Measurements from ENCODE around the gene ZGRF1.

ZGRF1 gene

GRCh38 chr4:112510291-112511092 is 126.2 kb downstream of the ZGRF1 start:
- H3K18ac ChIP-seq (ENCODE audit: low read length), result no peak overlapping the region
- no peak overlapping the region for H2BK5ac ChIP-seq (ENCODE audit: low read length)
- no peaks in the 10 kb centered on the region for H3K4me1 ChIP-seq (ENCODE audit: control insufficient read depth, low read depth, low read length)
- H3K27me3 ChIP-seq (ENCODE audit: insufficient read depth, low read length, poor library complexity), result peaks cover 66% of the 10 kb centered on the region
- H3K79me2 ChIP-seq (ENCODE audit: control insufficient read depth, insufficient read depth, low read length), result no peaks in the 10 kb centered on the region
- H3K36me3 ChIP-seq (ENCODE audit: control insufficient read depth, insufficient read depth, low read length), result no peaks in the 10 kb centered on the region
- no CpG with 5 or more reads among the region's 34 CpGs for WGBS (ENCODE audit: extremely low coverage, insufficient coverage, low lambda C conversion rate)
- H4K8ac ChIP-seq (ENCODE audit: low read depth, low read length), result no peak overlapping the region
- H2BK15ac ChIP-seq (replicated peaks; ENCODE audit: low read depth), result no peak overlapping the region
- no peak overlapping the region for H4K5ac ChIP-seq (ENCODE audit: low read length)
- H2AK5ac ChIP-seq (ENCODE audit: low read length), result no peak overlapping the region
- H3K23ac ChIP-seq (ENCODE audit: low read length), result no peak overlapping the region
- H3K4me3 ChIP-seq (ENCODE audit: low read length), result no peak overlapping the region
- H3K79me1 ChIP-seq (ENCODE audit: low read length), result no peaks in the 10 kb centered on the region
- peak; percentile 80 for DNase-seq
- no peak overlapping the region for H2BK120ac ChIP-seq (ENCODE audit: low read depth, low read length)
- H3K9ac ChIP-seq (ENCODE audit: low read length), result no peak overlapping the region
- no peak overlapping the region for H3K4ac ChIP-seq (ENCODE audit: low read depth, low read length)
- no peak overlapping the region for H3K27ac ChIP-seq (ENCODE audit: low read depth, low read length)
- peak overlapping the region; percentile 72 for H3K56ac ChIP-seq (ENCODE audit: low read length)
- H3K4me2 ChIP-seq (ENCODE audit: low read length), result peak overlapping the region; percentile 53

- no peak overlapping the region for H4K8ac ChIP-seq (ENCODE audit: low read depth, low read length)
- H3K56ac ChIP-seq (ENCODE audit: low read length), result no peak overlapping the region
- H2BK120ac ChIP-seq (ENCODE audit: low read depth, low read length), result no peak overlapping the region
- no peak overlapping the region for H2BK15ac ChIP-seq (replicated peaks; ENCODE audit: low read depth)
- no peak overlapping the region for H3K4me3 ChIP-seq (ENCODE audit: low read length)
- peak; percentile 56 for DNase-seq
- H3K36me3 ChIP-seq (ENCODE audit: control insufficient read depth, insufficient read depth, low read length), result no peaks in the 10 kb centered on the region
- no peaks in the 10 kb centered on the region for H3K4me1 ChIP-seq (ENCODE audit: control insufficient read depth, low read depth, low read length)
- no peak overlapping the region for H3K9ac ChIP-seq (ENCODE audit: low read length)
- H3K18ac ChIP-seq (ENCODE audit: low read length), result no peak overlapping the region
- H3K79me2 ChIP-seq (ENCODE audit: control insufficient read depth, insufficient read depth, low read length), result no peaks in the 10 kb centered on the region
- H2AK5ac ChIP-seq (ENCODE audit: low read length), result no peak overlapping the region
- no peak overlapping the region for H3K4ac ChIP-seq (ENCODE audit: low read depth, low read length)
- H3K27ac ChIP-seq (ENCODE audit: low read depth, low read length), result no peak overlapping the region
- H2BK5ac ChIP-seq (ENCODE audit: low read length), result no peak overlapping the region
- H4K5ac ChIP-seq (ENCODE audit: low read length), result no peak overlapping the region
- no CpG with 5 or more reads among the region's 46 CpGs for WGBS (ENCODE audit: extremely low coverage, insufficient coverage, low lambda C conversion rate)
- H3K23ac ChIP-seq (ENCODE audit: low read length), result no peak overlapping the region
- H3K27me3 ChIP-seq (ENCODE audit: insufficient read depth, low read length, poor library complexity), result peaks cover 57% of the 10 kb centered on the region
- no peaks in the 10 kb centered on the region for H3K79me1 ChIP-seq (ENCODE audit: low read length)
- H3K4me2 ChIP-seq (ENCODE audit: low read length), result no peak overlapping the region
Observed at GRCh38 chr4:112509243-112510141, 127.2 kb downstream of the ZGRF1 start.

- no peak overlapping the region for H3K4me3 ChIP-seq (ENCODE audit: low read length)
- no peak overlapping the region for H3K23ac ChIP-seq (ENCODE audit: low read length)
- H3K79me1 ChIP-seq (ENCODE audit: low read length), result no peaks in the 10 kb centered on the region
- peaks cover 47% of the 10 kb centered on the region for H3K27me3 ChIP-seq (ENCODE audit: insufficient read depth, low read length, poor library complexity)
- H2BK5ac ChIP-seq (ENCODE audit: low read length), result no peak overlapping the region
- H3K79me2 ChIP-seq (ENCODE audit: control insufficient read depth, insufficient read depth, low read length), result no peaks in the 10 kb centered on the region
- no peak overlapping the region for H3K56ac ChIP-seq (ENCODE audit: low read length)
- no peak overlapping the region for H2BK15ac ChIP-seq (replicated peaks; ENCODE audit: low read depth)
- no peaks in the 10 kb centered on the region for H3K4me1 ChIP-seq (ENCODE audit: control insufficient read depth, low read depth, low read length)
- DNase-seq, result no peak
- no peak overlapping the region for H3K27ac ChIP-seq (ENCODE audit: low read depth, low read length)
- H2BK120ac ChIP-seq (ENCODE audit: low read depth, low read length), result no peak overlapping the region
- H4K5ac ChIP-seq (ENCODE audit: low read length), result no peak overlapping the region
- H4K8ac ChIP-seq (ENCODE audit: low read depth, low read length), result no peak overlapping the region
- no CpG with 5 or more reads among the region's 6 CpGs for WGBS (ENCODE audit: extremely low coverage, insufficient coverage, low lambda C conversion rate)
- no peak overlapping the region for H3K4me2 ChIP-seq (ENCODE audit: low read length)
- no peak overlapping the region for H3K18ac ChIP-seq (ENCODE audit: low read length)
- no peak overlapping the region for H2AK5ac ChIP-seq (ENCODE audit: low read length)
- H3K4ac ChIP-seq (ENCODE audit: low read depth, low read length), result no peak overlapping the region
- no peak overlapping the region for H3K9ac ChIP-seq (ENCODE audit: low read length)
- no peaks in the 10 kb centered on the region for H3K36me3 ChIP-seq (ENCODE audit: control insufficient read depth, insufficient read depth, low read length)
Observed at GRCh38 chr4:112508356-112508755, 128.4 kb downstream of the ZGRF1 start.

- Histone ChIP-seq H3K79me2 (ENCODE audit: control insufficient read depth, insufficient read depth, low read length) (no peaks in the 10 kb centered on the region), H3K4me1 (ENCODE audit: control insufficient read depth, low read depth, low read length) (no peaks in the 10 kb centered on the region)
Observed at GRCh38 chr4:112504807-112505206, 131.9 kb downstream of the ZGRF1 start.

GRCh38 chr4:112502871-112503270 is 133.8 kb downstream of the ZGRF1 start:
- no peak overlapping the region for H3K4ac ChIP-seq (ENCODE audit: low read depth, low read length)
- H3K9ac ChIP-seq (ENCODE audit: low read length), result no peak overlapping the region
- no peaks in the 10 kb centered on the region for H3K79me2 ChIP-seq (ENCODE audit: control insufficient read depth, insufficient read depth, low read length)
- no peak overlapping the region for H2BK120ac ChIP-seq (ENCODE audit: low read depth, low read length)
- no peaks in the 10 kb centered on the region for H3K79me1 ChIP-seq (ENCODE audit: low read length)
- no peaks in the 10 kb centered on the region for H3K4me1 ChIP-seq (ENCODE audit: control insufficient read depth, low read depth, low read length)
- H4K5ac ChIP-seq (ENCODE audit: low read length), result no peak overlapping the region
- H3K4me3 ChIP-seq (ENCODE audit: low read length), result no peak overlapping the region
- no peak overlapping the region for H2BK15ac ChIP-seq (replicated peaks; ENCODE audit: low read depth)
- H3K23ac ChIP-seq (ENCODE audit: low read length), result no peak overlapping the region
- no peaks in the 10 kb centered on the region for H3K36me3 ChIP-seq (ENCODE audit: control insufficient read depth, insufficient read depth, low read length)
- no peak overlapping the region for H4K8ac ChIP-seq (ENCODE audit: low read depth, low read length)
- H3K18ac ChIP-seq (ENCODE audit: low read length), result no peak overlapping the region
- H2BK5ac ChIP-seq (ENCODE audit: low read length), result no peak overlapping the region
- H3K4me2 ChIP-seq (ENCODE audit: low read length), result no peak overlapping the region
- WGBS (ENCODE audit: extremely low coverage, insufficient coverage, low lambda C conversion rate), result no CpG with 5 or more reads among the region's 5 CpGs
- no peak for DNase-seq
- no peak overlapping the region for H3K56ac ChIP-seq (ENCODE audit: low read length)
- peaks cover 6% of the 10 kb centered on the region for H3K27me3 ChIP-seq (ENCODE audit: insufficient read depth, low read length, poor library complexity)
- H2AK5ac ChIP-seq (ENCODE audit: low read length), result no peak overlapping the region
- no peak overlapping the region for H3K27ac ChIP-seq (ENCODE audit: low read depth, low read length)

More at GRCh38 chr4:112504807-112505206, 131.9 kb downstream of the ZGRF1 start:
- peaks cover 23% of the 10 kb centered on the region for H3K27me3 ChIP-seq (ENCODE audit: insufficient read depth, low read length, poor library complexity)
- no peak overlapping the region for H3K18ac ChIP-seq (ENCODE audit: low read length)
- DNase-seq, result no peak
- H3K4ac ChIP-seq (ENCODE audit: low read depth, low read length), result no peak overlapping the region
- no peak overlapping the region for H3K56ac ChIP-seq (ENCODE audit: low read length)
- no peak overlapping the region for H2BK120ac ChIP-seq (ENCODE audit: low read depth, low read length)
- no CpG with 5 or more reads among the region's 4 CpGs for WGBS (ENCODE audit: extremely low coverage, insufficient coverage, low lambda C conversion rate)
- H3K4me3 ChIP-seq (ENCODE audit: low read length), result no peak overlapping the region
- no peak overlapping the region for H2BK5ac ChIP-seq (ENCODE audit: low read length)
- no peaks in the 10 kb centered on the region for H3K79me1 ChIP-seq (ENCODE audit: low read length)
- H3K36me3 ChIP-seq (ENCODE audit: control insufficient read depth, insufficient read depth, low read length), result no peaks in the 10 kb centered on the region
- H4K5ac ChIP-seq (ENCODE audit: low read length), result no peak overlapping the region
- H3K23ac ChIP-seq (ENCODE audit: low read length), result no peak overlapping the region
- no peak overlapping the region for H4K8ac ChIP-seq (ENCODE audit: low read depth, low read length)
- no peak overlapping the region for H2AK5ac ChIP-seq (ENCODE audit: low read length)
- H3K27ac ChIP-seq (ENCODE audit: low read depth, low read length), result no peak overlapping the region
- no peak overlapping the region for H2BK15ac ChIP-seq (replicated peaks; ENCODE audit: low read depth)
- no peak overlapping the region for H3K4me2 ChIP-seq (ENCODE audit: low read length)
- no peak overlapping the region for H3K9ac ChIP-seq (ENCODE audit: low read length)

All from mesendoderm (in vitro differentiated cells).